ENCODE data around the gene GLIPR2.
A peak's percentile ranks its signal among the peaks of the same experiment; 100 is the strongest.
"Not testable (repeated sequence)": the region's sequence is repeated elsewhere in the genome, so short reads cannot be mapped to it uniquely, and the experiment has no call there.

Gene GLIPR2

DNA sequence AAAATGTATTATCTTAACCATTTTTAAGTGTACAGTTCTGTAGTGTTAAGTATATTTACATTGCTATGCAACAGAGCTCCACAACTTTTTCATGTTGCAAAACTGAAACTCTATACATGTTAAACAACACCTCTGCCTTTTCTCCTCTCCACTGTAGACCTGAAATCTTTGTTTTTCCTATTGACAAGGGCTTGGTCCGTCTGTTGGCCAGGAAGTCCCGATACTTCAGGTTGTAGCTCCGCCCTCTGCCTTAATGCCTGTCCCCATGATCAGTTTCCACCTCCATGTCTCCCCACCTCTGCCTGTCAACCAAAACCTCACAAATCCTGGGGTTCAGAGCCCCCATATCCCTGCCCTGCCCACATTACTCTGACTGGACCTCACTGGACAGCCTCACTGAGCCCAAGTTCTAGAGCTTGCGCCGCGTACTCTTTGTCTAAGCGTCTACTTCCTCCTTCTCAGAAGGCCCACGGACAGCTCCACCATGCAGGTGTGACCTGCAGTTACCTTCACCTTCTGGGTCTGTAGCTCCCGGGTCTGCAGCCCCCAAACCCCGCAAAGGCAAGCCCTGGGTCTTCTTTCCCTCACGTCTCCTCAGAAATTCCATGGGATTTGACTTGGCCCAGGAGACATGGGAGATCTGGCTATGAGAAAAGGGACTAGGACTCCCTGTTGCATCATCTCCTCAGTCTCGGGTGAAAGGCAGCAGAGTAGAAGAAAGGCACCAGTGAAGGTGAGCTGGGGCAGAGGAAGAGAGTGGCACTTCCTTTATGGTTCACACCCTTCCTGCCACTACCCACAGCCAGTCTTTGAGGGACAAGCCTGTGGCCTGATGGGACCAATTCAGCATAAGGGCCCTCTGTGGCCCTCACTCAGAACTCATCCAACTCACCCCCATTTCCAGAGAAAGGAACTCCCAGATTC, 8.0 kb downstream of the GLIPR2 start:
- no peak for DNase-seq (ENCODE audit: low read depth in 2 of 2)

DNA sequence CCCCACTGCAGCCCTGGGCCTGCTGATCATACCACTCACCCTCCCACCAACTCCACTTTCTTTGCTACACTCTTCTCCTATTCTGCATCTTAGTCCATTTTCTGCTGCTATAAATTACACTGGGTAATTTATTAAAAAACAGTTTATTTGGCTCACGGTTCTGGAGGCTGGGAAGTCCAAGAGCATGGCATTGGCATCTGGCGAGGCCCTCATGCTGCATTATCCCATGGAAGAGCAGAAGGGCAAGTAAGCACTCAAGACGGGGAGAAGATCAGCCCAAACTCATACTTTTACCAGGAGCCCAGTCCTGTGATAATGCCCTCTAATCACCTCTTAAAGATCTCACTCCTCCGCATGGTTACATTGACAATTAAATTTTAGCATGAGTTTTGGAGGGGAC, 9.4 kb downstream of the GLIPR2 start:
- no peak for DNase-seq (ENCODE audit: low read depth in 2 of 2)

DNA sequence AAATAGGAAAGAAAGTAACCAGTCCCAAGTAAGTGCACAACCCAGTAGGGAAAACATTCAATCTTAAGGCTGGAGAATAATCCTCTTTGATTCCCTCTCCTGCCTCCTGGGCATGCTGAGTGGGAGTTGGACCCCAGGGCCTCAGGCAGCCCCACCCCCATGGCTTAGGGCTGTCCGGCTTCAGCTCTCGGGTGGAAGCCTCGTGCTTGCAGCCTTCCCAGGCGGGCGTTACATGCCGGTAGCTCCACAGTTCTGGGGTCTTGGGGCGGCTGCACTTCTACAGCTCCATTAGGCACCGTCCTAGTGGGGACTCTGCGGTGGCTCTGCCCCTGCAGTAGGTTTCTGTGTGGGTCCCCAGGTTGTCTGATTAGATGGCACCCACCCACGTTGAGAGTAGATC, 10.1 kb downstream of the GLIPR2 start:
- no peak for DNase-seq (ENCODE audit: low read depth in 2 of 2)

DNA sequence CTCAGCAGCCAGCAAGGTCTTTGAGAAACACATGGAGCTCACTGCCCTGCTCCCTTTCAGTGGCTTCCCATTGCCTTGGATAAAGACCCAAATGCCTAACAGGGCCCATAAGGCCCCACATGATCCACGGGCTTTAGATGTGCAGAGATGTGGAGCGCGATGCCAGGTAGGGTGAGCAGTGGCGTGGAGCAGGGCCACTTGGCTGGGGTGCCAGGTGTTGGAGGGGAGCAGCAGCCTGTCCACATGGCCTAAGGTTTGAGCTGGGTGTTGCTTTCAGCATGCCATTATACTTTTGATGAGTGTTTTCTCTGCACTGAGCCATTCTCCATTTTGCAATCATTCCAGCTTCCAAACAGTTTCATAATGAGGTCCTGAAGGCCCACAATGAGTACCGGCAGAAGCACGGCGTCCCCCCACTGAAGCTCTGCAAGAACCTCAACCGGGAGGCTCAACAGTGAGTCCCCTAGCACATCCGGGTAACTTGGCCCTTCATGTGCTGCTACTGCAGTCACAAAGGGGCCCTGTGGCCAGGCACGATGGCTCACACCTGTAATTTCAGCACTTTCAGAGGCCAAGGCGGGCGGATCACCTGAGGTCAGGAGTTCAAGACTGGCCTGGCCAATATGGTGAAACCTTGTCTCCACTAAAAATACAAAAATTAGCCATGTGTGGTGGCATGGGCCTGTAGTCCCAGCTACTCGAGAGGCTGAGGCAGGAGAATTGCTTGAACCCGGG, 11.1 kb downstream of the GLIPR2 start:
- no peak for DNase-seq (ENCODE audit: low read depth in 2 of 2)

DNA sequence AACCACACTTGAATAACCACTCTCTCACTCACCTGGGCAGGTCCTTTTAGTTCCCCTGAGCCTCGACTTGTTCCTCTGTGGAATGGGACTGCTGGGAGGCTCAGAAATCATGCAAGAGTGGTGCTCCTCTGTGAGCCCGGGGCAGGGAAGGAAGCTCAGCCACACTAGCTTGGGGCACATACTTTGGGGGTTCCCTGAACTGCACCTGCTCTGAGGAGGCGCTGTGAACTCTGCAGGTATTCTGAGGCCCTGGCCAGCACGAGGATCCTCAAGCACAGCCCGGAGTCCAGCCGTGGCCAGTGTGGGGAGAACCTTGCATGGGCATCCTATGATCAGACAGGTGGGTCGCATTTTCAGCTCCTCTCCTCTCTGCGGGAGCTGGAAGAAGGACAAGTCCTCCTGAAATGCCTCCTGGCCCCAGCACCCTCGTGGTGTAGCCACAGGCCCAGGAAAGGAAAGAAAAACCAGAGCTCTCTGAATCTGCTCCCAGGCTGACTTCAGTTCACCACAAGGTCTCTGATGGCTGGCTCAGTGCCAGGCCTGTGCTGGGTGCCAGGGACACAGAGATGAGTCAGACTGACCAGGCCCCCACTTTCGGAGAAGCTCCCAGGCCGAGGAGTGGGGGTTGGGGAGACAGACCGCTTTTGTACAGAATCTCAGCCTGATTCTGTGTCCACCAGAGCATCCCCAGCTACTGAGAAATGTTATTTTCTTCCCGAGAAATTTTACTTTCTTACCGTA, 11.9 kb downstream of the GLIPR2 start:
- peak; percentile 65 to 66 for DNase-seq (ENCODE audit: low read depth in 2 of 2)

DNA sequence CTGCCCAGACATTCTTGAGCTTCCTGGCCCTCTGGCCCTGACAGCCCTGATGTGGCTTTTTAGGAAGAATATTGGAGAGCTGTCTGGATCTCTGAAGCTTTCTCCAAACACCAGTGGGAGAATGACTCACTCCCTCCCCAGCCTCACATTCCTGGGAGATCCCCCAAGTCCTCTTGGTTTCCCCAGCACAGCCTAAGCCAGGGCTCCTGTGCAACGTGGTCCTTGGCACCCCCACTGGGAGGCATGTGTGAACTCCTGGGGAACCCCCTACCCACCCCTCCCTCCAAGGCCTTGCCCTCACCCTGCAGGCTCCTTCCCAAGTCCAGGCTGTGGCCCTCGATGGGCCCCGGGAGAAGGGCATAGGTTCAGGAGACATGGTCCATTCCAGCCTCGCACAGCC, 12.7 kb downstream of the GLIPR2 start:
- no peak for DNase-seq (ENCODE audit: low read depth in 2 of 2)

DNA sequence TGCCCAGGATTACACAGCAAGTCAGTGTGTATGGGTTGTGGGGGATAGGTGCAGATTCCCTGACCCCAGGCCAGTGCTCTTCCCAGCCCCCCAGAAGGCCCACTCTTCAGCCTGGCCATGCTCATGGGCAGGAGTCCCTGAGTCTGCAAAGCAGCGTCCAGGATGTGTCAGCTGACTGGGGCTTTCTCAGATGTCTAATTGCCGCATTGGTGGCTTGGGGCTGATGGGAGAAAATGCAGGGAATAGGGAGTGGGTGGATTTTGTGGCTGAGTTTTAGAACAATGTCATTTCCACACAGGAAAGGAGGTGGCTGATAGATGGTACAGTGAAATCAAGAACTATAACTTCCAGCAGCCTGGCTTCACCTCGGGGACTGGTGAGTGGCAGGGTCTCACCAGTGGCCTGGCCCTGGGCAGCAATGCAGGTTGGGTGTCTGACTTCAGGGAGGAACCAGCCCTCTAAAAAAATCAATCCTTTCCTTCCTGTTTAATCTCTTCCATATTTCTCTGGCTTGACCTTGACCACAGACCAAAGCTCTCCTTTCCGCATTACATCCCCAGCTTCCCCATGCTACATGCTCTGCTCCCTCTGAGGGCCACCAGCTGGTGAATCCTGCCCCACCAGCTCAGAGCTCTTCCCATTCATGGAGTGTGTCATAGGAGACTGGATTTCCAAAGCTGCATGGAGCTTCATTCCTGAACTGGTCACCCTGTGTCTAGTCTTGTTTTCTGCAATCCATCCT, 14.2 kb downstream of the GLIPR2 start:
- no peak for DNase-seq (ENCODE audit: low read depth in 2 of 2)

DNA sequence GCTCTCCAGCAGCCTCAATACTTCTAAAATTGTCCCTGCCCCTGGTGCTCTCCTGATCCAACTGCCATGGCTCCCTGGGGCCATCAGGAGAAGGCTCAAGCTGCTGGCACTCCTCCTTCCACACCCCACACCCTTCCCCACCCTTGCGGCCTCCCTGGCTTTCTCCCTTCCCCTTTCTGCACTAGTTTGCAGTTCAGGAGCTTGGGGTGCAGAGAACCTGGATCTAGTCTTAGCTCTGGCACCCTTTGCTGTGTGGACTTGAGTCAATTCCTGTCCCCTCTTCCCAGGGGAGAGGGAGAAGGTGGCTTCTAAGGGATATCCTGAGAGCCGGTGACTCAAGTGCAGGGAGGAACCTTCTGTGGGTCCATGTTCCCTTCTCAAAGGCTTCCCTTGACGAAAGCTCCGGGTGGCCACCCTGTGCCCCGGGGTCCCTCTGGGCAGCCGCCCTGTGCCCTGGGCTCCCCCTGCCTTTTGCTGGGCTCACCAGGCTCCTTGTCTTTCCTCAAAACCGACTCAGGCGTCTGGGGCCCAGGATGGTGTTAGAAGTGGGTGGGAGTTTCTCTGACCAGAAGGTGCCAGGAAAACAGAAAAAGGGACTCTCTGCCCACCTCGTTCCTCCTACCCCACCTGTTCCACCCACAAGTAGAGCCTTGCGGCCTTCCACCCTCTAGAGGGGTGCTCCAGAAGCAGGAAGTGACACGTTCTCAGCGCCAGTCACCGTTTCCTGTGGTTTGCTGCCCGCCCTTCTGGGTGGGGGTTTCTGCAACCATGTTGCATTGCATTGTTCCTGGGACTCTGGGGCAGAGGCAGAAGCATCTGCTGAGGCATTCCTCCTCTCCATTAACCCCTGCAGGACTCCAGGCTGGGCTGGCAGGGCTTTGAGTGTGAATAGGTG, 15.0 kb downstream of the GLIPR2 start:
- DNase-seq (ENCODE audit: low read depth in 2 of 2) = peak; percentile 80 to 85

DNA sequence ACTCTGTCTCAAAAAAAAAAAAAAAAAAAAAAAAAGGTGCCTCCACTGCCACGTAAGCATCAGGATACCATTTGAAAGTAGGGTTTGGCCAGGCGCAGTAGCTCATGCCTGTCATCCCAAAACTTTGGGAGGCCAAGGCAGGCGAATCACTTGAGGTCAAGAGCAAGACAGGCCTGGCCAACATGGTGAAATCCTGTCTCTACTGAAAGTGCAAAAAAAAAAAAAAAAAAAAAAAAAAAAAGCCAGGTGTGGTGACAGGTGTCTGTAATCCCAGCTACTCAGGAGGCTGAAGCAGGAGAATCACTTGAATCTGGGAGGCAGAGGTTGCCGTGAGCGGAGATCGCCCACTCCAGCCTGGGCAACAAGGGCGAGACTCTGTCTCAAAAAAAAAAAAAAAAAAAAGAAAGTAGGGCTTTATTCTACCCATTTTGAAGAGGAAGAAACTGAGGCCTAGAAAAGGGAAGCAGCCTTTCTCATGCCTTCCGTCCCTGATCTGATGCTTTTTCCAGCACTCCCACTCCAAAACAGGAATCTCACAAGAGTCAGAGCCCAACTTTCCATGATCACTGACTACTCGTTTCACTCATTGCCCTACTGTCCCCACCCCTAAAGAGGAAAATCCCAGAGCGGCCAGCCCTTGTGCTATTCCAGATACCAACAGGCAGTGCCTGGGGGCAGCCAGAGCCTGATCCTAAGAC, 16.4 kb downstream of the GLIPR2 start:
- no peak for DNase-seq (ENCODE audit: low read depth in 2 of 2)

DNA sequence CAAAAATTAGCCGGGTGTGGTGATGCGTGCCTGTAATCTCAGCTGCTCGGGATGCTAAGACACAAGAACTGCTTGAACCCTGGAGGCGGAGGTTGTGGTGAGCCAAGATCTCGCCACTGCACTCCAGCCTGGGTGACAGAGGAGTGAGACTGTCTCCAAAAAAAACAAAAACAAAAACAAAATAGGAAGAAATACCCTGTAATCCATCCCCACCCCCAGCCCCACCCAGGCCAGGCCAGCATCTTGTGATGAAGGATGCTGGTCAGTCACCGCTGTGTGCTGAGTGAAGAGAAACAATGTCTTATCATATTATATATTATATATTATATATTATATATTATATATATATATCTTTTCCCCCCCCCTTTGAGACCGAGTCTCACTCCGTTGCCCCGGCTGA, 17.2 kb downstream of the GLIPR2 start:
- no peak for DNase-seq (ENCODE audit: low read depth in 2 of 2)

DNA sequence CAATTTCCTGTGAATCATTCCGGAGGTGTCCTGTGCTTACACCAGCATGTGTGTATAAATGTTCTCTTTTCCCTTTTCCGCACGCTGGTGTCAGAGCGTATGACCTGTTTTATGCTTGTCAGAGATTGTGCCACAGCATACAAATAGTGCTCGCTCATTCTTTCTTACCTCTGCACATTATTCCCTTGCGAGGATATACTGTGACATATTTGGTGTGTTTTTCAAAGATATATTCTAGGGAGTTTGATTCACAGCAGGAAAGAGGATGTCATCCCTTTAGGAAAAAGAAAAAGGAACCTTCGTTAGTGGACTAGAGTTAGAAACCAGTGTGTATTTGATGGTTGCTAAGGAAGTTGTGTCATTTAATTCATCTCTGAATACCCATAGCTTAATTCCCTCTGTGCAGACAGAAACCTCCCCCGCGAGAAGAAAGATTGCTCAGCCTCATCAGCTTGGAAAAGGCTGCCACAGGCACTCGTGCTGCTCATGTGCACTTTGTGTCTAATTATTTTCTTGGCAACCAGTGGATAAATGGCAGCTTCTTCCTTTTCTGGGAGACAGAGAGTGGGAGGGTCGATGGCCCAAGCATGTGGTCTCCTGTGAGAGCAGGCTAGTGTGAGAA, 17.9 kb downstream of the GLIPR2 start:
- no peak for DNase-seq (ENCODE audit: low read depth in 2 of 2)

DNA sequence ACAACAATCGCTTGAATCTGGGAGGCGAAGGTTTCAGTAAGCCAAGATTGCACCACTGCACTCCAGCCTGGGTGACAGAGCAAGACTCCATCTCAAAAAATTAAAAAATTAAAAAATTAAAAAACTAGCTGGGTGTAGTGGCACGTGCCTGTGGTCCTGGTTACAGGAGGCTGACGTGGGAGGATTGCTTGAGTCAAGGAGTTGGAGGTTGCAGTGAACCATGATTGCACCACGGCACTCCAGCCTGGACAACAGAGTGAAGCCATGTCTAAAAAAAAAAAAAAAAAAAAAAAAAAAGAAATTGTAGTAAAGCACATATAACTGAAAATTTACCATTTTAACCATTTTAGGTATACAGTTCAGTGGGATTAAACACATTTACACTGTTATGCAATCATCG, 19.6 kb downstream of the GLIPR2 start:
- DNase-seq (ENCODE audit: low read depth in 2 of 2) = no peak

DNA sequence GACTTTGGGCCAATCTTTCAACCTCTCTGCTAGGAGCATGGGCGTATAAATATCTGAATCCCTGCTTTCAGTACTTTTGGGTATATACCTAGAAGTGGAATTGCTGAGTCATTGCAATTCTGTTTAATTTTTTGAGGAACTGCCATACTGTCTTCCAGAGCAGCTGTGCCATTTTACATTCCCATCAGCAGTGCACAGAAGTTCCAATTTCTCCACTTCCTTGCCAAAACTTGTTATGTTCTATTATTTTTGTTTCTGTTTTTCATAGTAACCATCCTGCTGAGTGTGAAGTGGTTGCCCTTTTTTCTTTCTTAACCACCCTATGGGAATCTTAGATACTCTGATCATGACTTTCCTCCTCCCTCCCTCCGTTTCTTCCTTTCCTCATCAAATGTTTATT, 21.6 kb downstream of the GLIPR2 start:
- no peak for DNase-seq (ENCODE audit: low read depth in 2 of 2)

DNA sequence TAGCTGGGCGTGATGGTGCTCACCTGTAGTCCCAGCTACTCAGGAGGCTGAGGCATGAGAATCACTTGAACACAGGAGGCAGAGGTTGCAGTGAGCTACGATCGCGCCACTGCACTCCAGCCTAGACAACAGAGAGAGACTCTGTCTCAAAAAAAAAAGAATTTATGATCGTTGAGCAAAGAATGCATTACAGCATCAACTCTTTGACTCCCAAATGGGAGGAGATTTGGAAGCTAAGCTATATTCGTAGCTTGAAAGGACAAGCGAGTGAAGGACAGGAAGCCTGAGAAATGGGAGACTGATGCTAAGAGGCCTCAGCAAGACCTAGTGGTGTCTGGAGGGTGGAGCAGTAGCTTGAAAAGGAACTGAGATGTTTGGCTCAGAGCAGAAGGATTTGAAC, 22.4 kb downstream of the GLIPR2 start:
- no peak for DNase-seq (ENCODE audit: low read depth in 2 of 2)

DNA sequence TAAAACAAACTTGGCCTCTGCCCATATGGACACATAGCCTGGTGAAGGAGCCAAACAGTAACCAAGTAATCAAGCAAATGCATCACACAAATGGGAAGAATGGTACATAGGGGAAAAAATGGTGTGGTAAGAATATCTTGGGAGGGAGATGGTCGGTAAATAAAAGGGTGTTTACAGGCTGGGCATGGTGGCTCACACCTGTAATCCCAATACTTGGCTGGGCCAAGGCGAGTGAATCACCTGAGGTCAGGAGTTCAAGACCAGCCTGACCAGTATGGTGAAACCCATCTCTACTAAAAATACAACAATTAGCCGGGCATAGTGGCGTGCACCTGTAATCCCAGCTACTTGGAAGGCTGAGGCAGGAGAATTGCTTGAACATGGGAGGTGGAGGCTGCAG, 23.0 kb downstream of the GLIPR2 start:
- not testable (repeated sequence) for DNase-seq (ENCODE audit: low read depth in 2 of 2)

DNA sequence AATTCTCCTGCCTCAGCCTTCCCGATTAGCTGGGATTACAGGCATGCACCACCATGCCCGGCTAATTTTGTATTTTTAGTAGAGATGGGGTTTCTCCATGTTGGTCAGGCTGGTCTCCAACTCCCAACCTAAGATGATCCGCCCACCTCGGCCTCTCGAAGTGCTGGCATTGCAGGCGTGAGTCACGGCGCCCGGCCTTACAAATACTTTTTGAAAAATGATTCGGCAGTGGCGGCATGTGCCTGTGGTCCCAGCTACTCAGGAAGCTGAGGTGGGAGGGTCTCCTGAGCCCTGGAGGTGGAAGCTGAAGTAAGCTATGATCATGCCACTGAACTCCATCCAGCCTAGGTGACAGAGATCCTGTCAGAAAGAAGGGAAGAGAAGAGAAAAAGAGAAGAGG, 23.6 kb downstream of the GLIPR2 start:
- not testable (repeated sequence) for DNase-seq (ENCODE audit: low read depth in 2 of 2)

DNA sequence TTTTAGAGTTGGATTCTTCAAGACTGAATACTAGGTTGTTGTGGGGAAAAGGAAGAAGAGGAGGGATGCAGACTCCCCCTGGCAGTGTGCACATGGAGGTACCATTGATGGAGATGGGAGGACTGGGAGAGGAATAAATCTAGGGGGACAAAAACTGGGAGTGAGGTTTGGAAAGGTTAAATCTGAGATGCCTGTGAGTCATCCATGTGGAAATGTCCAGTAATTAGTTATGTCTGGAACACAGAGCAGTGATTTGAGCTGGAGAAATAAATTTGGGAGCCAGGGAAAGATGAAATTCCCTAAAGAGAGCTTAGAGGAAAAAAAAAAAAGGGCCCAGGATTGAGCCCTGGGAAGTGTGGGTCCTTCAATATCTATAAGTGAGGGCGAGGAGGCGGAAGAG, 24.7 kb downstream of the GLIPR2 start:
- DNase-seq (ENCODE audit: low read depth in 2 of 2) = no peak

DNA sequence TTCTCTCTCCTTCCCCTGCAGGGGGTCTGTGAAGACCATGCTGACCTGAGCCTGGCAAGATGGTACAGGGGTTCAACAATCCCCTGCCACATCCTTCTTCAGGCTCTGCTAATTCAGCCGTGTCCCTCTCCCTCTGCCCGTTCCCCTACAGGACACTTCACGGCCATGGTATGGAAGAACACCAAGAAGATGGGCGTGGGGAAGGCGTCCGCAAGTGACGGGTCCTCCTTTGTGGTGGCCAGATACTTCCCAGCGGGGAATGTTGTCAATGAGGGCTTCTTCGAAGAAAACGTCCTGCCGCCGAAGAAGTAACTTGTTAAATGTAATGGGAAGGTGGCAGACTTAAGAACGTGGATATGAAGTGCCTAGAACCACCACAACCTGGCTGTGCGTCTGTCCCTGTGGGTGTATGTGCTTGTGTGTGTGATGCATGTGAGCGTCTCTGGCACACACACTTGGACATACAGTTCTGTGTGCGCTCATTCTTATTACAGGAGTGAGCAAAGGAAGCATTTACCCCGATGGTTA, 25.7 kb downstream of the GLIPR2 start:
- DNase-seq (ENCODE audit: low read depth in 2 of 2) = no peak

DNA sequence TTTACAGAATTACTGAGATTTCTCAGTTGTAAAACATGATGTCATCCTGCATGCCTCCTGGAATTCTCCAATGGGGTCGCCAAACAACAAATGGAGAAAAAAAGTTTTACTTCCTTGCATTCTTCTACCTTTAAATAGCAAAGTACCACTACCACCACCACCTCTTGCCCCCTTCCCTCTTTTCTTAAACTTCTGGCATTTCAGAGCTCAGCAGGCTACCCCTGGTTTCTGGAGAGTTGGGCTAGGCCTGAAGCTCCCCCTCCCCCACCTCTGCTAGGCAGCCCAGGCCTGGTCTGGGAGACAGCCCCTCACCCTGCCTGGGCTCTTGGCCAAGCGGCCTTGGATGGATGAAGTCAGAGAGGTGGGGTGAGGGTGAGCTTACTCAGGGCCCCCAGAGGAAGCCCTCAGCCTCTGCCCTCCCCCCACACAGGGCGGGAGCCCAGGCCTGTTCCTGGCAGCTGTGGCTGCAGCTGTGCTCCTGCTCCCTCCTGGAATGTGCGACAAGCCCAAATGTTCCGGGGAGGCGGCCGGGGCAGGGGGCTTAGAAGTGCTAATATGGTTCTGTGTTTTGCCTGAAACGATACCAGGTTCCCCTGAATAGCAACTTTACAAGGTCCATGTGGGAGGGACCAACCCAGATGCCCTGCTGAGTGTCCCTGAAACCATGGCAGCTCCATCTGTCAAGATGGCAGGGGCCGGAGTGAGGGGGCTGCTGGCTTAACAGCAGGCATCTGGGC, 26.7 kb downstream of the GLIPR2 start:
- DNase-seq (ENCODE audit: low read depth in 2 of 2) = no peak
